H1 (cell line): ENCODE data around the gene MRPS31. TPM values are rescaled to one million over a fixed set of nuclear protein-coding genes. Genes with fewer than 3 reads are reported as not detected.

ENCODE experiments used
- polyA plus RNA-seq, 7 experiments: library from polyadenylated mRNA; depleted of rRNA in 3 of 7; stranded (reverse) in 5 of 7; unstranded in 2 of 7; fragments of >200 nt in 5 of 7; fragments of 200-250 nt in 2 of 7; gene quantifications; 1 replicate in 5 of 7; 2 replicates in 1 of 7; 4 replicates in 1 of 7; pipeline versions ENCODE4 v1.2.1 to v1.2.3, GENCODE V29; 2011 to 2013; ENCODE audit warnings: missing spikeins in 2 of 7, mixed read lengths in 2 of 7
- total RNA-seq: library from RNA; stranded (reverse); fragmentation: NEBNext Ultra II Directional; extraction: Animal tissue kit (Norgen Biotek cat#: 25700); gene quantifications from 2 replicates; pipeline ENCODE4 v1.2.1, GENCODE V29; 2021
- TF ChIP-seq, protein P1 (sequence below): IDR thresholded peaks from 2 replicates; pipeline ENCODE4 v1.6.1; 2012; ENCODE audit warnings: low read length, inconsistent platforms

MRPS31 gene
- total and polyA plus RNA-seq, 2 of the 8 experiments (the other 6 are each of a cell fraction or from before 2014, with no cell fraction given) = 13.6 to 33.3 TPM

GRCh38 chr13:40732658-40733057, 38.3 kb downstream of the MRPS31 start (continued):
- TF ChIP-seq, protein P1, sequence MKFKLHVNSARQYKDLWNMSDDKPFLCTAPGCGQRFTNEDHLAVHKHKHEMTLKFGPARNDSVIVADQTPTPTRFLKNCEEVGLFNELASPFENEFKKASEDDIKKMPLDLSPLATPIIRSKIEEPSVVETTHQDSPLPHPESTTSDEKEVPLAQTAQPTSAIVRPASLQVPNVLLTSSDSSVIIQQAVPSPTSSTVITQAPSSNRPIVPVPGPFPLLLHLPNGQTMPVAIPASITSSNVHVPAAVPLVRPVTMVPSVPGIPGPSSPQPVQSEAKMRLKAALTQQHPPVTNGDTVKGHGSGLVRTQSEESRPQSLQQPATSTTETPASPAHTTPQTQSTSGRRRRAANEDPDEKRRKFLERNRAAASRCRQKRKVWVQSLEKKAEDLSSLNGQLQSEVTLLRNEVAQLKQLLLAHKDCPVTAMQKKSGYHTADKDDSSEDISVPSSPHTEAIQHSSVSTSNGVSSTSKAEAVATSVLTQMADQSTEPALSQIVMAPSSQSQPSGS = no peak
